HG03460 (cell line): ENCODE measurements around the gene NPY5R.

Experiments used
- ATAC-seq: cut with Tn5 transposase; IDR thresholded peaks from one replicate; pipeline ENCODE4 v1.9.1; 2021; ENCODE audit not compliant: unreplicated experiment

Gene NPY5R

DNA sequence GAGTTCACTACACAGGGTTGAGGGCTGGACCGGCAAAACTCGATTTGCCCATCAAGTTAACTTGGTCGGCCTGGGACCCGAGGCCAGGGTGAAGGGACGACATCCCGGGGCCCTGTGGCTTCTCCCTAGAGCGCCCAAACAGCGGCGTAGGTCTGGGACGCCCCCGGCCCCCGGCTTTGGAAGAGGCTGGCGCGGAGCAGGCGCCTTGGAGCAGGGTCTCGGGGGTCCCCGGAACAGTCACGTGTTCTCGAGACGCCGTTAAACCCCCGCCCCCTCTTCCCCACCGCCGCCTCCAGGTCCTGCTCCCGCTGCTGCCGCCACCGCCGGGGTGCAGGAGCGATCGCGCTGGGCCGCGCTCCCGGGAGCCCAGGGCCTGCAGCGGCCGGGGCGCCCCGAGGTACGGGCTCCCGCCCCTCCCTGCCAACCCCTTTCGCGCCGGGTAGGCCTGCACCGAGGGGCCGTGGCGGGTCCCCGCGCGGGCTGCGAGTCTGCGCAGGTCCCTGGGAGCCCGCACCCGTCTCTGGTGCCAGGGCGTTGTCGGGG, at the start of gene NPY5R:
NPY5R (plus strand) TSS at position 289 of the 543 bp plus-strand sequence. CDS start 6,382 bp downstream, outside the sequence.
- ATAC-seq = no peak

GRCh38 chr4:163295138-163295537, 48.6 kb upstream of the NPY5R start:
- ATAC-seq = no peak

DNA sequence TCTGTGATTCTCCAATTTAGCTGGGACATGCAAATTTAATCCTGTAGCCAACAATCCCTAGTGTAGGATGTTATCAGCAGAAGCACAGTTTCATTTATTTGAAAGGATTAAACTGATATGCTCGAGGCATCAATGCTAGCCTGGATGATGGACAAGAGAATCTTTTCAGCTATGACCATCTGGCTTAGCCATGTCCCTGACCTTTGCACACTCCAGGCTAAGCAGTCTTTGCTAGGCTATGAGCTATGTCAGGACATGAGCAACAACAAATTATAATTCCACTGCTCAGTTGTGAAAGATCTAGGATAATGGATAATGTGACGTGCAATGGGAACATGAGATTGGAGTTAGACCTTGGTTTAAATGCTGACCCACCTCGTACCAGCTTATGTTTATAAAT, 43.2 kb upstream of the NPY5R start:
- no peak for ATAC-seq

DNA sequence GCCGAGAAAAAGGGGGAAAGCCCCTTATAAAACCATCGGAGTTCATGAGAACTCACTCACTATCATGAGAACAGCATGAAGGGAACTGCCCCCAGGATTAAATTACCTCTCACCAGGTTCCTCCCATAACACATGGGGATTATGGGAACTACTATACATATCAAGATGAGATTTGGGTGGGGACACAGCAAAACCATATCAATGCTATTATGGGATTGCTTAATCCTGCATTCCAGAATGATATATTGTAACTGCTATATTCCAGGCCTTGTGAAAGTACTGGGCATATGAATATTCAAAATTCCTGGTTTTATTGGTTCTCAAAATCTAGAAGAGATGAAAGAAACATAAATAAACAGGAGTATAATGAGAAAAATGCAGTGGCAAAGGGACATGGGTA, 40.6 kb upstream of the NPY5R start:
- no peak for ATAC-seq

DNA sequence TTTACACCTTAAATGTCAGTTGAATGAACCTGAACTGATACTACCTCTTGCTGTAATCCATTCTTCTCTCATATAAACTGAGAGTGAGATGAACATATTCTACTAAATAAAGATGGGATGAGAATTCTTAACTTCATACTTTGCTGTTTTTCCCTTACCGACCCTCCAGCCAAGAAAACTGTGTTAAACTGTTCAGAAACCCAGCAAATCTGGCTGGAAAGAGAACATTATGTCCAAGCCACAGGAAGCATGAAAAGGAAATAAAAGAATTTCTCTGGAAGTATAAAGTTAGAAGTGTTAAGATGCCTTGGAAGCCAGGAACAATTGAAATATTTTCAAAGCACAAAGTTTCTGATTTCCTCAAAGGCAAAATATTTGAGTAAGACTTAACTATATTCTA, 34.2 kb upstream of the NPY5R start:
- ATAC-seq = no peak

DNA sequence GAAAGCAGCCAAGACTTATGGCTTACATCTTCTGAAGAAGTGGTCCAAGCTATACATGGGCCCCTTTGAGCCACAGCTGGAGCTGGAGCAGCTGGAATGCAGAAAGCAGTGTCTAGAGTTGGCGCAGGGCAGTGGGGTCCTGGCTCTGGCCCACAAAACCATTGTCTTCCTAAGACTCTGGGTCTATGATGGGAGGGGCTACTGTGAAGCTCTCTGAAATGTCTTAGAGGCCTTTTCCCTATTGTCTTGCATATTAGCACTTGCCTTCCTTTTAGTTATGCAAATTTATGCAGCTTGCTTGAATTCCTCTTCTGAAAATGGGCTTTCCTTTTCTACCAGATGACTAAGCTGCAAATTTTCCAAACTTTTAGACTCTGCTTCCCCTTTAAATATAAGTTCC, 26.6 kb upstream of the NPY5R start:
- ATAC-seq = no peak

DNA sequence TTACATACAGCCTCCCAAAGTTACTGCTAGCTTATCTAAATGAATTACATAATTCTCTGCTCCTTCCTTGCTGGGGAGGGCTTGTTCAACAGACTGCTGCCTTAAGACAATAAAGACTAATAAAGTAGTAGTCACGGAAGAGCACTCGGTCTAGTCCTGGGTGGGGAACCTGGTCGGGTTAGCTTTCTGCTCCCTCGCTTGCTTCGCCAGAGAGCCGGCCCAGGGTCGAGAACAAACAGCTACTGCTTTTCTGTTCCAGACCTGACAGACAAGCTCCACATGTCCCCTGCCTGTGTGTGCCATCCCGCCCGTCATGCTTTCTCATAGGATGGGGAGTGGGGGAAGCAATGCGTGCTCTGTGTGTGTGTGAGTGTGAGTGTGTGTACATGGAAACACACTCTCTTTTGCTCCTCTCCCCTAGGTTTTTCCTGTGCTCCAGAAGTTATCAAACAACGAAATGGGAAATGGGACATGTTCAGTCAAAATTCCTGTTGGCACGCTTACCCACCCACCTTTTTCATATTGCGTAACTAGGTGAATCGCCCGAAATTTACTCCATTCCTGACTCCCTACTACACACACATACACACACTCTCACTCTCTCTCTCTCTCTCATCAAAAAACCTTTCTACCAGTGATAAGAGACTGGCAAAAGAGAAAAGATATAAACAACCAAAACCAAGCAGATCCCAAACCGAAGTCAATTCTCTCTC, 12.6 kb upstream of the NPY5R start:
- ATAC-seq = no peak

- no peak for ATAC-seq
These were observed 11.9 kb upstream of the NPY5R start for GRCh38 chr4:163331629-163332376.

DNA sequence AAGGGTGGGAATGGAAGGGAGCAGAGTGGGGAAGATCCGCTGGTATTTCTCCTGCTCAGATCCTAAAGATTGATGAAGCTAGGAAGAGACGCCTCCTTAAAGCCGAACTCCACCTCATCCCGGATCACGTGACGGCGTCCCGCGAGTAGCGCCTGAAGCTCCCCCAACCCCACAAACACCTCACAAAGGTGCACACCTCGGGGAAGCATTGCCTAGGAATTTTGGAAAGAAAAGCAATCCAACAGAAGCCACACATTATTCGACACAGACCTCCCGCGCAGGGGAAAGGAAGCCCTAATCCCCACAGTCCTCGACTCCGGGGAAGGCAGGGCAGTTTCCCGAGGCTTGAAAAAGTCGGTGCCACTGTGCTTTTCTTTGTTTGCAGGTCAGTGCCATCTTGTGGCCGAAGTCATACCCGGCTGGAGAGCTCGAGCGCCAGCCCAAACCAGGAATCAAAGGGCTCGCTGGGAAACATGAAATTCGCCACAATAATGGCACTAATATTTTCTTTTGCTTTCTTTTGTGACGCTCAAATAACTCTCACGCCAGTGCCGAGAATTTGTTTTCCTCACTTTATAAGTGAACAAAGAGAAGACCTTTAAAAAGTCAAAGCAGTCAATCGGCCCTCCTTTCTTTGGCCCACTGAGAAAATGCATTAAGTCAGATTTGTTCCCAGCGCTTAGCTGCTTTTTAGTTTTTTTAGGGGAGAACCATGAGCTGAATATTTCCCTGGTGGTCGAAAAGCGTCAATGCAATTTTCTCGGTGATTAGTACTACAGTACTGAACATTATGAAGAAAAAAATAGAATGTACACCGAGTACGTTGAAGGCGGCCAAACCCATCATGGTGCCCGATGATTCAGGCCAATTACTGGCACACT, 10.9 kb upstream of the NPY5R start, which contains the start of gene NPY1R:
NPY1R (minus strand) TSS at position 71 of the 881 bp plus-strand sequence. CDS start 6,042 bp downstream, outside the sequence.
- ATAC-seq = peak; percentile 77

DNA sequence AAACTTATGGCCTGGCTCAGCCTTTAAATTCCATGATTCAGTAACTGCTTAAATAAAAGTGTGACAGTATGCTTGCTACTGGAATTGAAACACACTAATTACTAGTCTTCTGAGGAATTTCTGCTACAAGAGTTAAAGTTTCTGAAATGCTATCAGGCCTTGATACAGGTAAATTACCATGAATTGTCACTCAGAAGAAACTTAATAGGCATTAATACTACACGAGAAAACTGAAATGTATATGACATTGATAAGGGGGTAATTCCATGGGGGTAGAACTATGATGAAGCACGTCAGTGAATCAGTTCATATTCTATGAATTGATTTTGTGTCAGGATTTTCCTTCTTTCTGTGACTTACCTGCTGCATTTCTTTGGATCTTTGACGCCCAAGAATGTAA, 8.3 kb upstream of the NPY5R start:
- ATAC-seq = no peak

DNA sequence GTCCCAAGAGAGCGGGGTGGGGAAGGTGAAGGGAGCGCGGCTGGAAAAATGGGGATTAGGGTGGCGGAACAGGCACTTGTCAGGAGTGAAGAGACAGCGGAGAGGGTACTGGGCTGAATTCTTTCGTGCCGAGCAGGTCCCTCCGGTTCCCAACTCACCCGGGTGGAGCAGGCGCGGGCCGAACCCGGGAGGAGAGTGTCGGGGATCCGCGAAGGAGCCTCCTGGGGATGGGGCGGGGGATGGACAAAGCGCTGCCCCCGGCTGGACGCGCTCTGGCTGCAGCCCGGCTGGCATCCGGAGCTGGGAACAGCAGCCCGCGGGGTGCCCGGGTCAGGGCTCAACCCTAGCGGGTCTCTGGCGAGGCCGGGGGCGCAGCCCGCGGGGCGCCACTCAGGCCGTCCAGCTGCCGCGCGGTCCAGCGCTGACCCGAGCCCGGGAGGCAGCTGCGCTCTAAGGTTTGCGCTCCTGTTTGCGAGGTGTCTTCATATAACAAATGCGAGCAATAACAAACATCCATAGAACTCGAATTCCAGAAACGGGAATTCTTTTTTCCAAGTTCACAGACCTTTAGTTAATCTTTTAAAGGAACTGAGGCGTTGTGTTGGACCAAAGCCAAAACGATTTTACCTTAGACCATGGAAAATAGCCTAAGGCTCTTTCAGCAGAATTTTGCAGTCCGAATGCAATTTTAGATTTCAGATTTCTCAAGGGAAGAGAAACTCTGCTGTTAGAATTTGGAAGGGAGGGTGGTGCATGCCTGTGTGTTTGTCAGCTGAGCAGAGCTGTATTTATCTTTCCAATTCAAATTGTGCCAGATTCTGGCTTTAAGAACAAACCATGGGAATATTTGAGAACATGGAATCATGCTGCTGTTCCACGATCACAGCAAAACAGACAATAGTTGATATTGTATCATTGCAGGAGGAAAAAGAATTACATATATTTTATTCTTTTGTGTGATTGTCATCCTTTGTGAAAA, 744 bp downstream of the NPY5R start:
- ATAC-seq = no peak

- no peak for ATAC-seq
These were observed 7.0 kb downstream of the NPY5R start for GRCh38 chr4:163350672-163351071.

GRCh38 chr4:163353054-163353453, 9.4 kb downstream of the NPY5R start:
- no peak for ATAC-seq

- ATAC-seq = no peak
These were observed 12.4 kb downstream of the NPY5R start for GRCh38 chr4:163356104-163356503.

DNA sequence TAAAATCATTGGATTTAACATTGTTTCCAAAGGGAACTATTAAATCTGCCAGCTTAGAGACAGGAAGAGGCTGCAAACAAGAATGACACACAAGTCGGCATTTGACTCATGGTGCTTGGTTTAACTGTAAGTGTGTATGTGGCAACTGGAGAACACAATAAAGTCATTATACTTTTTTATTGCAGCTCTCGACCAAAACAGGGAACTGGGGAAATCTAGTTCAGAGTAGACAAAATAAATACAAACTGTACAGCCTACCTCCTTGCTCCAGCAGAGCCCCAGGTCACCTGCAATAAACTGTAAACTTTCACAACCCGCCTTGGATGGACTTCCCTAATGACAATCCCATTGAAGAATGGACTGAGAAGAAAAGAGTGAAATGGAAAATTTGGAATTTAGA, 24.0 kb downstream of the NPY5R start:
- no peak for ATAC-seq

GRCh38 chr4:163372029-163372428, 28.3 kb downstream of the NPY5R start:
- ATAC-seq = no peak

GRCh38 chr4:163378661-163379060, 35.0 kb downstream of the NPY5R start:
- no peak for ATAC-seq

DNA sequence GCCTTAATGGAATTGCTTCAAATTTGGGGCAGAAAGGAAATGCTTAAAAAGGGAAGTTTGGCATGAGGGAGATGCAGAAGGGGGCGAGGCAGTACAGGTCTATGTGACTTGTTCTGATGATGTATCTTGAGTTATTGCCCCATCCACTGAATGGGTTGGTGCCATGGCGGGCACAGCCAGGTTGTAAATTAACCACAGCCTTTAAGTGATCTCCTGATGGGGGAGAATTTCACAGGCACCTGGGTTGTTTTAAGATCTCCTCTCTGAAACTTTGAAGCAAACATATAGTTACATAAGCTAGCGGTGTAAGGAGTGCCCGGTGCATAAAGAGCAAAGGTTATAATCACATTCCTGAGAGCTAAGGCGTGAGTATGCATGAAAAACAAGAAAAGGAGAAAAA, 37.0 kb downstream of the NPY5R start:
- no peak for ATAC-seq

- ATAC-seq = no peak
These were observed 38.6 kb downstream of the NPY5R start for GRCh38 chr4:163382178-163382869.
